Measurements from ENCODE around the gene PXDN. TPM values are rescaled to one million over a fixed set of nuclear protein-coding genes. Genes with fewer than 3 reads are reported as not detected.

Gene PXDN
- total and polyA plus RNA-seq, 2 of the 13 experiments (the other 11 are each of a cell fraction or from before 2014, with no cell fraction given) = not detected

DNA sequence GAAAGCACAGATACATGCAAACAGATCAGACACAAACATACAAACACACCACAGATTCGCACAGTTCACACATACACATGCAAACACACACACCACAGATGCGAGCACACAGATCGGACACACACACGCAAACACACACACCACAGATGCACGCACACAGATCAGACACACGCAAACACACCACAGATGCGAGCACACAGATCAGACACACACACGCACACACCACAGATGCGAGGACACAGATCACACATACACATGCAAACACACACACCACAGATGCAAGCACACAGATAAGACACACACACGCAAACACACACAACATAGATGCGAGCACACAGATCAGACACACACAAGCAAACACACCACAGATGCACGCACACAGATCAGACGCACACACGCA is 149.0 kb downstream of the PXDN start (continued):
- TF ChIP-seq, protein P1, sequence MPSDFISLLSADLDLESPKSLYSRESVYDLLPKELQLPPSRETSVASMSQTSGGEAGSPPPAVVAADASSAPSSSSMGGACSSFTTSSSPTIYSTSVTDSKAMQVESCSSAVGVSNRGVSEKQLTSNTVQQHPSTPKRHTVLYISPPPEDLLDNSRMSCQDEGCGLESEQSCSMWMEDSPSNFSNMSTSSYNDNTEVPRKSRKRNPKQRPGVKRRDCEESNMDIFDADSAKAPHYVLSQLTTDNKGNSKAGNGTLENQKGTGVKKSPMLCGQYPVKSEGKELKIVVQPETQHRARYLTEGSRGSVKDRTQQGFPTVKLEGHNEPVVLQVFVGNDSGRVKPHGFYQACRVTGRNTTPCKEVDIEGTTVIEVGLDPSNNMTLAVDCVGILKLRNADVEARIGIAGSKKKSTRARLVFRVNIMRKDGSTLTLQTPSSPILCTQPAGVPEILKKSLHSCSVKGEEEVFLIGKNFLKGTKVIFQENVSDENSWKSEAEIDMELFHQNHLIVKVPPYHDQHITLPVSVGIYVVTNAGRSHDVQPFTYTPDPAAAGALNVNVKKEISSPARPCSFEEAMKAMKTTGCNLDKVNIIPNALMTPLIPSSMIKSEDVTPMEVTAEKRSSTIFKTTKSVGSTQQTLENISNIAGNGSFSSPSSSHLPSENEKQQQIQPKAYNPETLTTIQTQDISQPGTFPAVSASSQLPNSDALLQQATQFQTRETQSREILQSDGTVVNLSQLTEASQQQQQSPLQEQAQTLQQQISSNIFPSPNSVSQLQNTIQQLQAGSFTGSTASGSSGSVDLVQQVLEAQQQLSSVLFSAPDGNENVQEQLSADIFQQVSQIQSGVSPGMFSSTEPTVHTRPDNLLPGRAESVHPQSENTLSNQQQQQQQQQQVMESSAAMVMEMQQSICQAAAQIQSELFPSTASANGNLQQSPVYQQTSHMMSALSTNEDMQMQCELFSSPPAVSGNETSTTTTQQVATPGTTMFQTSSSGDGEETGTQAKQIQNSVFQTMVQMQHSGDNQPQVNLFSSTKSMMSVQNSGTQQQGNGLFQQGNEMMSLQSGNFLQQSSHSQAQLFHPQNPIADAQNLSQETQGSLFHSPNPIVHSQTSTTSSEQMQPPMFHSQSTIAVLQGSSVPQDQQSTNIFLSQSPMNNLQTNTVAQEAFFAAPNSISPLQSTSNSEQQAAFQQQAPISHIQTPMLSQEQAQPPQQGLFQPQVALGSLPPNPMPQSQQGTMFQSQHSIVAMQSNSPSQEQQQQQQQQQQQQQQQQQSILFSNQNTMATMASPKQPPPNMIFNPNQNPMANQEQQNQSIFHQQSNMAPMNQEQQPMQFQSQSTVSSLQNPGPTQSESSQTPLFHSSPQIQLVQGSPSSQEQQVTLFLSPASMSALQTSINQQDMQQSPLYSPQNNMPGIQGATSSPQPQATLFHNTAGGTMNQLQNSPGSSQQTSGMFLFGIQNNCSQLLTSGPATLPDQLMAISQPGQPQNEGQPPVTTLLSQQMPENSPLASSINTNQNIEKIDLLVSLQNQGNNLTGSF (CRISPR knock-in tag; IDR thresholded peaks at IDR 0.05) = no peak
- TF ChIP-seq REL (CRISPR knock-in tag; conservative IDR thresholded peaks at IDR 0.05) (no peak), TOE1 (CRISPR knock-in tag; IDR thresholded peaks at IDR 0.05) (no peak), ZNF234 (CRISPR knock-in tag; conservative IDR thresholded peaks at IDR 0.05) (no peak), ARNT (IDR thresholded peaks at IDR 0.05) (peak; percentile 41; the same call in 1 of the 2 replicates), ESRRA (CRISPR knock-in tag; IDR thresholded peaks at IDR 0.05; ENCODE audit: low read depth) (no peak), FOXM1 (CRISPR knock-in tag; IDR thresholded peaks at IDR 0.05) (no peak), ZBTB3 (CRISPR knock-in tag; IDR thresholded peaks at IDR 0.05; ENCODE audit: borderline replicate concordance, low read depth) (no peak), NR2F1 (CRISPR knock-in tag; IDR thresholded peaks at IDR 0.05) (no peak), MNT (IDR thresholded peaks at IDR 0.05) (0 out of 2 replicates have a peak, but pooled peaks have one; percentile 6), ZNF350 (CRISPR knock-in tag; IDR thresholded peaks at IDR 0.05; ENCODE audit: borderline replicate concordance, low read depth) (no peak), MBD4 (IDR thresholded peaks at IDR 0.05; ENCODE audit: borderline replicate concordance, low read length) (no peak), ZSCAN25 (CRISPR knock-in tag; IDR thresholded peaks at IDR 0.05) (no peak)
- TF ChIP-seq, protein P2, sequence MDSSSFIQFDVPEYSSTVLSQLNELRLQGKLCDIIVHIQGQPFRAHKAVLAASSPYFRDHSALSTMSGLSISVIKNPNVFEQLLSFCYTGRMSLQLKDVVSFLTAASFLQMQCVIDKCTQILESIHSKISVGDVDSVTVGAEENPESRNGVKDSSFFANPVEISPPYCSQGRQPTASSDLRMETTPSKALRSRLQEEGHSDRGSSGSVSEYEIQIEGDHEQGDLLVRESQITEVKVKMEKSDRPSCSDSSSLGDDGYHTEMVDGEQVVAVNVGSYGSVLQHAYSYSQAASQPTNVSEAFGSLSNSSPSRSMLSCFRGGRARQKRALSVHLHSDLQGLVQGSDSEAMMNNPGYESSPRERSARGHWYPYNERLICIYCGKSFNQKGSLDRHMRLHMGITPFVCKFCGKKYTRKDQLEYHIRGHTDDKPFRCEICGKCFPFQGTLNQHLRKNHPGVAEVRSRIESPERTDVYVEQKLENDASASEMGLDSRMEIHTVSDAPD (CRISPR knock-in tag; IDR thresholded peaks at IDR 0.05) = no peak
- TF ChIP-seq, protein P3, sequence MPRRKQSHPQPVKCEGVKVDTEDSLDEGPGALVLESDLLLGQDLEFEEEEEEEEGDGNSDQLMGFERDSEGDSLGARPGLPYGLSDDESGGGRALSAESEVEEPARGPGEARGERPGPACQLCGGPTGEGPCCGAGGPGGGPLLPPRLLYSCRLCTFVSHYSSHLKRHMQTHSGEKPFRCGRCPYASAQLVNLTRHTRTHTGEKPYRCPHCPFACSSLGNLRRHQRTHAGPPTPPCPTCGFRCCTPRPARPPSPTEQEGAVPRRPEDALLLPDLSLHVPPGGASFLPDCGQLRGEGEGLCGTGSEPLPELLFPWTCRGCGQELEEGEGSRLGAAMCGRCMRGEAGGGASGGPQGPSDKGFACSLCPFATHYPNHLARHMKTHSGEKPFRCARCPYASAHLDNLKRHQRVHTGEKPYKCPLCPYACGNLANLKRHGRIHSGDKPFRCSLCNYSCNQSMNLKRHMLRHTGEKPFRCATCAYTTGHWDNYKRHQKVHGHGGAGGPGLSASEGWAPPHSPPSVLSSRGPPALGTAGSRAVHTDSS (CRISPR knock-in tag; conservative IDR thresholded peaks at IDR 0.05) = no peak
- TF ChIP-seq, protein P4, sequence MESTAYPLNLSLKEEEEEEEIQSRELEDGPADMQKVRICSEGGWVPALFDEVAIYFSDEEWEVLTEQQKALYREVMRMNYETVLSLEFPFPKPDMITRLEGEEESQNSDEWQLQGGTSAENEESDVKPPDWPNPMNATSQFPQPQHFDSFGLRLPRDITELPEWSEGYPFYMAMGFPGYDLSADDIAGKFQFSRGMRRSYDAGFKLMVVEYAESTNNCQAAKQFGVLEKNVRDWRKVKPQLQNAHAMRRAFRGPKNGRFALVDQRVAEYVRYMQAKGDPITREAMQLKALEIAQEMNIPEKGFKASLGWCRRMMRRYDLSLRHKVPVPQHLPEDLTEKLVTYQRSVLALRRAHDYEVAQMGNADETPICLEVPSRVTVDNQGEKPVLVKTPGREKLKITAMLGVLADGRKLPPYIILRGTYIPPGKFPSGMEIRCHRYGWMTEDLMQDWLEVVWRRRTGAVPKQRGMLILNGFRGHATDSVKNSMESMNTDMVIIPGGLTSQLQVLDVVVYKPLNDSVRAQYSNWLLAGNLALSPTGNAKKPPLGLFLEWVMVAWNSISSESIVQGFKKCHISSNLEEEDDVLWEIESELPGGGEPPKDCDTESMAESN (CRISPR knock-in tag; conservative IDR thresholded peaks at IDR 0.05) = no peak
